ENCODE measurements around the gene BBS9. TPM values are rescaled to one million over a fixed set of nuclear protein-coding genes. Genes with fewer than 3 reads are reported as not detected.
"Not testable (repeated sequence)": the region's sequence is repeated elsewhere in the genome, so short reads cannot be mapped to it uniquely, and the experiment has no call there.

Gene BBS9
- total RNA-seq, 1 donor from 2014 or later, result 4.2 TPM

GRCh38 chr7:33298848-33299247 lies 169.5 kb downstream of the BBS9 start:
- DNase-seq (ENCODE audit: low read depth) (no peak), FAIRE-seq (no peak)
- H3K36me3 ChIP-seq (ENCODE audit: control insufficient read depth, insufficient read depth, low read length), result no peaks in the 10 kb centered on the region
- no peak overlapping the region for H3K4me3 ChIP-seq (ENCODE audit: low read depth, low read length)
- no peak for TF ChIP-seq CTCF (IDR thresholded peaks at IDR 0.05; ENCODE audit: insufficient read depth, low read length, severe bottlenecking)
- H3K27me3 ChIP-seq (ENCODE audit: control insufficient read depth, insufficient read depth, low read length), result no peaks in the 10 kb centered on the region

- FAIRE-seq, result no peak
- Histone ChIP-seq H3K4me3 (ENCODE audit: low read depth, low read length) (no peak overlapping the region), H3K36me3 (ENCODE audit: control insufficient read depth, insufficient read depth, low read length) (no peaks in the 10 kb centered on the region), H3K27me3 (ENCODE audit: control insufficient read depth, insufficient read depth, low read length) (no peaks in the 10 kb centered on the region)
- no peak for TF ChIP-seq CTCF (IDR thresholded peaks at IDR 0.05; ENCODE audit: insufficient read depth, low read length, severe bottlenecking)
- no peak for DNase-seq (ENCODE audit: low read depth)
Measured at GRCh38 chr7:33299425-33299824, 170.1 kb downstream of the BBS9 start.

- TF ChIP-seq CTCF (IDR thresholded peaks at IDR 0.05; ENCODE audit: insufficient read depth, low read length, severe bottlenecking), result no peak
- Histone ChIP-seq H3K36me3 (ENCODE audit: control insufficient read depth, insufficient read depth, low read length) (no peaks in the 10 kb centered on the region), H3K4me3 (ENCODE audit: low read depth, low read length) (no peak overlapping the region), H3K27me3 (ENCODE audit: control insufficient read depth, insufficient read depth, low read length) (no peaks in the 10 kb centered on the region)
- FAIRE-seq (no peak), DNase-seq (ENCODE audit: low read depth) (no peak)
Measured at GRCh38 chr7:33300131-33300530, 170.8 kb downstream of the BBS9 start.

GRCh38 chr7:33300742-33301141 lies 171.4 kb downstream of the BBS9 start:
- Histone ChIP-seq H3K36me3 (ENCODE audit: control insufficient read depth, insufficient read depth, low read length) (no peaks in the 10 kb centered on the region), H3K4me3 (ENCODE audit: low read depth, low read length) (no peak overlapping the region), H3K27me3 (ENCODE audit: control insufficient read depth, insufficient read depth, low read length) (no peaks in the 10 kb centered on the region)
- no peak for TF ChIP-seq CTCF (IDR thresholded peaks at IDR 0.05; ENCODE audit: insufficient read depth, low read length, severe bottlenecking)
- DNase-seq (ENCODE audit: low read depth) (no peak), FAIRE-seq (no peak)

GRCh38 chr7:33303978-33304557 lies 174.7 kb downstream of the BBS9 start:
- DNase-seq (ENCODE audit: low read depth); FAIRE-seq; H3K36me3 ChIP-seq (ENCODE audit: control insufficient read depth, insufficient read depth, low read length); H3K4me3 ChIP-seq (ENCODE audit: low read depth, low read length); H3K27me3 ChIP-seq (ENCODE audit: control insufficient read depth, insufficient read depth, low read length): not testable (repeated sequence)

GRCh38 chr7:33307205-33307604 lies 177.8 kb downstream of the BBS9 start:
- Histone ChIP-seq H3K4me3 (ENCODE audit: low read depth, low read length) (no peak overlapping the region), H3K36me3 (ENCODE audit: control insufficient read depth, insufficient read depth, low read length) (no peaks in the 10 kb centered on the region), H3K27me3 (ENCODE audit: control insufficient read depth, insufficient read depth, low read length) (no peaks in the 10 kb centered on the region)
- DNase-seq (ENCODE audit: low read depth) (no peak), FAIRE-seq (no peak)
- TF ChIP-seq CTCF (IDR thresholded peaks at IDR 0.05; ENCODE audit: insufficient read depth, low read length, severe bottlenecking), result no peak

Data from bronchial epithelial cell (primary cell).